GM12878 (cell line): Measurements from ENCODE around the gene CIROP. TPM values are rescaled to one million over a fixed set of nuclear protein-coding genes. Genes with fewer than 3 reads are reported as not detected.

Experiments
- ATAC-seq: fragments of 200-7000 bp; cut with Tn5 transposase; 3 replicates; pipeline ENCODE4 v1.9.1; 2020; ENCODE audit warnings: mild to moderate bottlenecking, moderate library complexity
- BruUV-seq: library from RNA; stranded (reverse); fragments of 400-500 nt; replicated peaks from 2 replicates; lab custom pipeline; 2021; lab: Mats Ljungman, UMichigan
- CTCF ChIA-PET: fragments of 300-600 bp; sonication (Branson Sonifier 250); formaldehyde crosslinking; extraction: SDS; loops from one replicate; lab custom pipeline; 2021; ENCODE audit warnings: inconsistent platforms; lab: Yijun Ruan, JAX
- POLR2A ChIA-PET: fragments of 350-600 bp; formaldehyde crosslinking; extraction: SDS; loops from one replicate; lab custom pipeline; 2021; ENCODE audit warnings: inconsistent platforms; lab: Charles Lee
- RAD21 ChIA-PET: fragments of 300-600 bp; sonication (Branson Sonifier 250); formaldehyde crosslinking; loops from one replicate; lab custom pipeline; 2023; ENCODE audit warnings: antibody characterized with exemption; ENCODE audit not compliant: unreplicated experiment; lab: Charles Lee
- SMC1A ChIA-PET: fragments of 300-600 bp; sonication (Branson Sonifier 250); formaldehyde crosslinking; loops from one replicate; lab custom pipeline; 2023; ENCODE audit not compliant: unreplicated experiment, uncharacterized antibody; lab: Charles Lee
- DNase-seq: peaks from one replicate; pipeline ENCODE4 v3.0.0-alpha.2; 2011; ENCODE audit warnings: low read depth, low spot score
- FAIRE-seq: peaks from 3 replicates; lab custom pipeline; 2011; peaks lifted over from hg19 to GRCh38; lab: Jason Lieb, UNC
- H2AFZ ChIP-seq: 2 replicates; pipeline ENCODE4 v1.6.0; 2011; ENCODE audit warnings: low read depth, low read length, control low read depth; ENCODE audit not compliant: control insufficient read depth
- H3K27ac ChIP-seq: 2 replicates; pipeline ENCODE4 v1.5.1; 2011; ENCODE audit warnings: control low read depth; ENCODE audit not compliant: control insufficient read depth, insufficient read depth
- H3K27me3 ChIP-seq, 2 experiments: replicated peaks in 1 of 2; 2 replicates each; pipeline versions ENCODE4 v1.6.0 to v1.6.1; 2011; ENCODE audit warnings: low read length in 1 of 2; ENCODE audit not compliant: control insufficient read depth in 2 of 2, insufficient read depth in 2 of 2
- H3K36me3 ChIP-seq, 2 experiments: 2 replicates each; pipeline ENCODE4 v1.5.1; 2011; ENCODE audit warnings: low read length in 1 of 2; ENCODE audit not compliant: control insufficient read depth in 2 of 2, insufficient read depth in 2 of 2
- H3K4me1 ChIP-seq: 2 replicates; pipeline ENCODE4 v1.6.1; 2011; ENCODE audit warnings: mild to moderate bottlenecking, low read length, moderate library complexity, mixed read lengths; ENCODE audit not compliant: control insufficient read depth, insufficient read depth
- H3K4me2 ChIP-seq: 2 replicates; pipeline ENCODE4 v1.6.0; 2011; ENCODE audit warnings: control low read depth; ENCODE audit not compliant: control insufficient read depth, insufficient read depth
- H3K4me3 ChIP-seq: fragments of 200-600 bp; sonication (generic); 2 replicates; pipeline ENCODE4 v1.5.1; 2016
- H3K79me2 ChIP-seq: 2 replicates; pipeline ENCODE4 v1.6.0; 2011; ENCODE audit warnings: low read length; ENCODE audit not compliant: control insufficient read depth, insufficient read depth
- H3K9ac ChIP-seq: 2 replicates; pipeline ENCODE4 v1.8.0; 2011; ENCODE audit warnings: low read length, control low read depth, mixed read lengths; ENCODE audit not compliant: control insufficient read depth, insufficient read depth
- H3K9me3 ChIP-seq: replicated peaks from 3 replicates; pipeline ENCODE4 v1.5.1; 2011; ENCODE audit warnings: mild to moderate bottlenecking, low read length; ENCODE audit not compliant: control insufficient read depth, insufficient read depth
- H4K20me1 ChIP-seq: 2 replicates; pipeline ENCODE4 v1.6.0; 2011; ENCODE audit not compliant: control insufficient read depth, insufficient read depth
- ATF7 ChIP-seq: fragments of 450-650 bp; IDR thresholded peaks from 2 replicates; pipeline ENCODE4 v1.6.1; 2016; ENCODE audit warnings: low read depth, mild to moderate bottlenecking
- CBFB ChIP-seq: IDR thresholded peaks from 2 replicates; pipeline ENCODE4 v1.6.1; 2016; ENCODE audit warnings: antibody characterized with exemption, low read depth
- CREM ChIP-seq: IDR thresholded peaks from 2 replicates; pipeline ENCODE4 v1.6.1; 2014; ENCODE audit warnings: antibody characterized with exemption, low read depth
- DPF2 ChIP-seq: fragments of 450-650 bp; IDR thresholded peaks from 2 replicates; pipeline ENCODE4 v1.6.1; 2017; ENCODE audit warnings: mild to moderate bottlenecking
- EED ChIP-seq: sonication (generic); IDR thresholded peaks from 2 replicates; pipeline ENCODE4 v1.6.1; 2016; ENCODE audit warnings: antibody characterized with exemption, low read depth
- ELK1 ChIP-seq: IDR thresholded peaks from 2 replicates; pipeline ENCODE4 v1.6.1; 2012; ENCODE audit warnings: low read depth, low read length, improper control_type of control experiment
- HDAC6 ChIP-seq: fragments of 200-600 bp; sonication (generic); IDR thresholded peaks from one replicate; pipeline ENCODE4 v1.8.0; 2017; ENCODE audit warnings: antibody characterized with exemption; ENCODE audit not compliant: unreplicated experiment
- MXI1 ChIP-seq: fragments of 150-350 bp; IDR thresholded peaks from 2 replicates; pipeline ENCODE4 v1.6.1; 2011; ENCODE audit warnings: low read depth, mild to moderate bottlenecking, inconsistent platforms, low read length, improper control_type of control experiment
- MYC ChIP-seq: IDR thresholded peaks from 2 replicates; pipeline ENCODE4 v1.6.1; 2011; ENCODE audit warnings: mild to moderate bottlenecking, low read length, moderate library complexity, inconsistent platforms; ENCODE audit not compliant: insufficient read depth, insufficient replicate concordance, insufficient read length, severe bottlenecking
- NR2C2 ChIP-seq: IDR thresholded peaks from 2 replicates; pipeline ENCODE4 v1.6.1; 2011; ENCODE audit warnings: borderline replicate concordance, low read depth; ENCODE audit not compliant: control insufficient read depth, insufficient read length
- RAD51 ChIP-seq: fragments of 450-650 bp; IDR thresholded peaks from 2 replicates; pipeline ENCODE4 v1.6.1; 2016; ENCODE audit warnings: moderate library complexity, mild to moderate bottlenecking, inconsistent platforms
- SPI1 ChIP-seq: IDR thresholded peaks from 2 replicates; pipeline ENCODE4 v1.6.1; 2011; ENCODE audit warnings: low read depth, mild to moderate bottlenecking, low read length, moderate library complexity, borderline replicate concordance; ENCODE audit not compliant: insufficient read depth
- STAT3 ChIP-seq: IDR thresholded peaks from 2 replicates; pipeline ENCODE4 v1.6.1; 2011; ENCODE audit warnings: low read depth, low read length, improper control_type of control experiment
- TCF3 ChIP-seq: IDR thresholded peaks from 2 replicates; pipeline ENCODE4 v1.6.1; 2012; ENCODE audit warnings: low read depth, mild to moderate bottlenecking, low read length, borderline replicate concordance; ENCODE audit not compliant: insufficient read depth
- ZBTB11 ChIP-seq: fragments of 450-650 bp; formaldehyde crosslinking; IDR thresholded peaks from 2 replicates; pipeline ENCODE4 v1.5.0; 2022; ENCODE audit warnings: mild to moderate bottlenecking, missing genetic modification characterization
- ZBTB33 ChIP-seq: fragments of 450-650 bp; IDR thresholded peaks from 2 replicates; pipeline ENCODE4 v1.6.1; 2017; ENCODE audit warnings: mild to moderate bottlenecking
- ZSCAN29 ChIP-seq: fragments of 450-650 bp; IDR thresholded peaks from 2 replicates; pipeline ENCODE4 v1.6.1; 2017; ENCODE audit warnings: mild to moderate bottlenecking, moderate library complexity
- ZZZ3 ChIP-seq: IDR thresholded peaks from 2 replicates; pipeline ENCODE4 v1.6.1; 2011; ENCODE audit warnings: low read depth; ENCODE audit not compliant: control insufficient read depth, insufficient read length
- WGBS: methylation state at CpG from one replicate; pipeline ENCODE4 v1.1.6; 2016; ENCODE audit warnings: low lambda C conversion rate; ENCODE audit not compliant: insufficient replicate concordance, insufficient coverage; ENCODE audit errors: missing lambda C conversion rate; 5-methylcytosine and 5-hydroxymethylcytosine counted together
- in situ Hi-C: fragments of 300-500 bp; cut with MboI; formaldehyde crosslinking; loops from 9 replicates; pipeline ENCODE4 v1.14.3; 2018; ENCODE audit warnings: mixed read lengths
- intact Hi-C: fragments of 100-400 bp; cut with micrococcal nuclease; formaldehyde crosslinking; loops from one replicate; pipeline ENCODE4 v1.14.2; 2022; ENCODE audit not compliant: unreplicated experiment
- polyA plus RNA-seq, 11 experiments: library from polyadenylated mRNA; depleted of rRNA in 4 of 11; unstranded in 6 of 11; stranded (reverse) in 5 of 11; fragments of >200 nt; fragmentation: Nextera tagmentation in 4 of 11; fragmentation: Illumina TruSeq in 1 of 11; extraction: Ambion mirVana in 4 of 11; extraction: Trizol in 1 of 11; gene quantifications; 1 replicate in 1 of 11; 2 replicates in 10 of 11; pipeline versions ENCODE4 v1.2.1 to v1.2.3, GENCODE V29; 2011 to 2016; ENCODE audit warnings: inconsistent platforms in 2 of 11, missing spikeins in 2 of 11, low read depth in 1 of 11
- total RNA-seq, 4 experiments: library from RNA; depleted of rRNA in 3 of 4; stranded (reverse); fragments of >200 nt in 3 of 4; fragmentation: Illumina TruSeq in 1 of 4; extraction: Trizol in 1 of 4; gene quantifications; 2 replicates each; pipeline versions ENCODE4 v1.2.1 to v1.2.3, GENCODE V29; 2013 to 2021

CIROP gene
- total and polyA plus RNA-seq, 10 of the 15 experiments (the other 5 are each of a cell fraction or from before 2014, with no cell fraction given) = not detected

- TF ChIP-seq ZZZ3 (no peak), CBFB (no peak)
These were observed 42.2 kb upstream of the CIROP start (continued) for GRCh38 chr14:23146980-23147379.

GRCh38 chr14:23146351-23146910 is 41.6 kb upstream of the CIROP start:
- ChIA-PET RAD21 (no interaction called here), POLR2A (no interaction called here), SMC1A (interaction anchor here (0.9 kb wide), 1 partner anchor 42 kb away, joined by 3 read pairs; no protein-coding TSS in a partner anchor), CTCF (interaction anchor here (0.6 to 1.9 kb wide), 2 partner anchors 26 to 109 kb away, joined by 3 to 6 read pairs; no protein-coding TSS in a partner anchor)
- no peak for FAIRE-seq
- 5% methylated on average over 2 of the region's 2 CpGs for WGBS
- BruUV-seq = no TSS peak
- no peak for DNase-seq
- Histone ChIP-seq H3K4me2 (no peak overlapping the region), H3K4me1 (no peaks in the 10 kb centered on the region; the same call in 1 of the 2 replicates), H3K4me3 (no peak overlapping the region), H3K36me3 (no peaks in the 10 kb centered on the region), H3K27me3 (peaks cover 2% of the 10 kb centered on the region in 2 experiments), H2AFZ (no peak overlapping the region), H4K20me1 (no peaks in the 10 kb centered on the region; the same call in 1 of the 2 replicates), H3K9me3 (no peaks in the 10 kb centered on the region), H3K79me2 (no peaks in the 10 kb centered on the region), H3K27ac (no peak overlapping the region), H3K9ac (no peak overlapping the region)
- intact Hi-C loops = no loop called here
- in situ Hi-C loops = no loop called here
- no peak for ATAC-seq
- TF ChIP-seq ATF7 (no peak), STAT3 (no peak), EED (no peak), ZBTB11 (no peak), NR2C2 (no peak), SPI1 (no peak), MYC (no peak), ZSCAN29 (no peak), DPF2 (no peak), MXI1 (no peak), RAD51 (no peak), HDAC6 (no peak), CREM (no peak), TCF3 (no peak), ZBTB33 (no peak), ELK1 (no peak)
